GM12878 (cell line): ENCODE measurements around the gene GPR155. TPM values are rescaled to one million over a fixed set of nuclear protein-coding genes. Genes with fewer than 3 reads are reported as not detected.

ENCODE experiments used
- ATAC-seq: fragments of 200-7000 bp; cut with Tn5 transposase; 3 replicates; pipeline ENCODE4 v1.9.1; 2020; ENCODE audit warnings: mild to moderate bottlenecking, moderate library complexity
- BruUV-seq: library from RNA; stranded (reverse); fragments of 400-500 nt; replicated peaks from 2 replicates; lab custom pipeline; 2021; lab: Mats Ljungman, UMichigan
- CTCF ChIA-PET: fragments of 300-600 bp; sonication (Branson Sonifier 250); formaldehyde crosslinking; extraction: SDS; loops from one replicate; lab custom pipeline; 2021; ENCODE audit warnings: inconsistent platforms; lab: Yijun Ruan, JAX
- POLR2A ChIA-PET: fragments of 350-600 bp; formaldehyde crosslinking; extraction: SDS; loops from one replicate; lab custom pipeline; 2021; ENCODE audit warnings: inconsistent platforms; lab: Charles Lee
- RAD21 ChIA-PET: fragments of 300-600 bp; sonication (Branson Sonifier 250); formaldehyde crosslinking; loops from one replicate; lab custom pipeline; 2023; ENCODE audit warnings: antibody characterized with exemption; ENCODE audit not compliant: unreplicated experiment; lab: Charles Lee
- SMC1A ChIA-PET: fragments of 300-600 bp; sonication (Branson Sonifier 250); formaldehyde crosslinking; loops from one replicate; lab custom pipeline; 2023; ENCODE audit not compliant: unreplicated experiment, uncharacterized antibody; lab: Charles Lee
- DNase-seq: peaks from one replicate; pipeline ENCODE4 v3.0.0-alpha.2; 2011; ENCODE audit warnings: low read depth, low spot score
- FAIRE-seq: peaks from 3 replicates; lab custom pipeline; 2011; peaks lifted over from hg19 to GRCh38; lab: Jason Lieb, UNC
- H2AFZ ChIP-seq: 2 replicates; pipeline ENCODE4 v1.6.0; 2011; ENCODE audit warnings: low read depth, low read length, control low read depth; ENCODE audit not compliant: control insufficient read depth
- H3K27ac ChIP-seq: 2 replicates; pipeline ENCODE4 v1.5.1; 2011; ENCODE audit warnings: control low read depth; ENCODE audit not compliant: control insufficient read depth, insufficient read depth
- H3K27me3 ChIP-seq, 2 experiments: replicated peaks in 1 of 2; 2 replicates each; pipeline versions ENCODE4 v1.6.0 to v1.6.1; 2011; ENCODE audit warnings: low read length in 1 of 2; ENCODE audit not compliant: control insufficient read depth in 2 of 2, insufficient read depth in 2 of 2
- H3K36me3 ChIP-seq, 2 experiments: 2 replicates each; pipeline ENCODE4 v1.5.1; 2011; ENCODE audit warnings: low read length in 1 of 2; ENCODE audit not compliant: control insufficient read depth in 2 of 2, insufficient read depth in 2 of 2
- H3K4me1 ChIP-seq: 2 replicates; pipeline ENCODE4 v1.6.1; 2011; ENCODE audit warnings: mild to moderate bottlenecking, low read length, moderate library complexity, mixed read lengths; ENCODE audit not compliant: control insufficient read depth, insufficient read depth
- H3K4me2 ChIP-seq: 2 replicates; pipeline ENCODE4 v1.6.0; 2011; ENCODE audit warnings: control low read depth; ENCODE audit not compliant: control insufficient read depth, insufficient read depth
- H3K4me3 ChIP-seq: fragments of 200-600 bp; sonication (generic); 2 replicates; pipeline ENCODE4 v1.5.1; 2016
- H3K79me2 ChIP-seq: 2 replicates; pipeline ENCODE4 v1.6.0; 2011; ENCODE audit warnings: low read length; ENCODE audit not compliant: control insufficient read depth, insufficient read depth
- H3K9ac ChIP-seq: 2 replicates; pipeline ENCODE4 v1.8.0; 2011; ENCODE audit warnings: low read length, control low read depth, mixed read lengths; ENCODE audit not compliant: control insufficient read depth, insufficient read depth
- H3K9me3 ChIP-seq: replicated peaks from 3 replicates; pipeline ENCODE4 v1.5.1; 2011; ENCODE audit warnings: mild to moderate bottlenecking, low read length; ENCODE audit not compliant: control insufficient read depth, insufficient read depth
- H4K20me1 ChIP-seq: 2 replicates; pipeline ENCODE4 v1.6.0; 2011; ENCODE audit not compliant: control insufficient read depth, insufficient read depth
- CHD2 ChIP-seq: IDR thresholded peaks from 2 replicates; pipeline ENCODE4 v1.6.1; 2011; ENCODE audit warnings: low read depth, low read length, improper control_type of control experiment, borderline replicate concordance
- ESRRA ChIP-seq: IDR thresholded peaks from 2 replicates; pipeline ENCODE4 v1.6.1; 2012; ENCODE audit warnings: mild to moderate bottlenecking, low read length, improper control_type of control experiment
- GATAD2B ChIP-seq: fragments of 450-650 bp; conservative IDR thresholded peaks from 2 replicates; pipeline ENCODE4 v1.6.1; 2017; ENCODE audit warnings: low read depth, mild to moderate bottlenecking, moderate library complexity
- IKZF1 ChIP-seq: fragments of 450-650 bp; conservative IDR thresholded peaks from 2 replicates; pipeline ENCODE4 v1.6.1; 2017; ENCODE audit warnings: antibody characterized with exemption, mild to moderate bottlenecking
- POU2F2 ChIP-seq: IDR thresholded peaks from 3 replicates; pipeline ENCODE4 v1.6.1; 2011; ENCODE audit warnings: low read depth, mild to moderate bottlenecking, low read length, borderline replicate concordance
- RELA ChIP-seq: fragments of 450-650 bp; IDR thresholded peaks from 2 replicates; pipeline ENCODE4 v1.8.0; 2014; ENCODE audit warnings: borderline replicate concordance; ENCODE audit not compliant: partially characterized antibody
- SIX5 ChIP-seq: IDR thresholded peaks from 2 replicates; pipeline ENCODE4 v1.6.1; 2011; ENCODE audit warnings: mild to moderate bottlenecking, low read depth, low read length, moderate library complexity; ENCODE audit not compliant: severe bottlenecking
- TARDBP ChIP-seq: IDR thresholded peaks from 2 replicates; pipeline ENCODE4 v1.6.1; 2016; ENCODE audit warnings: borderline replicate concordance
- ZBED1 ChIP-seq: IDR thresholded peaks from 2 replicates; pipeline ENCODE4 v1.6.1; 2016; ENCODE audit warnings: borderline replicate concordance
- WGBS: methylation state at CpG from one replicate; pipeline ENCODE4 v1.1.6; 2016; ENCODE audit warnings: low lambda C conversion rate; ENCODE audit not compliant: insufficient replicate concordance, insufficient coverage; ENCODE audit errors: missing lambda C conversion rate; 5-methylcytosine and 5-hydroxymethylcytosine counted together
- in situ Hi-C: fragments of 300-500 bp; cut with MboI; formaldehyde crosslinking; loops from 9 replicates; pipeline ENCODE4 v1.14.3; 2018; ENCODE audit warnings: mixed read lengths
- intact Hi-C: fragments of 100-400 bp; cut with micrococcal nuclease; formaldehyde crosslinking; loops from one replicate; pipeline ENCODE4 v1.14.2; 2022; ENCODE audit not compliant: unreplicated experiment
- polyA plus RNA-seq, 11 experiments: library from polyadenylated mRNA; depleted of rRNA in 4 of 11; unstranded in 6 of 11; stranded (reverse) in 5 of 11; fragments of >200 nt; fragmentation: Nextera tagmentation in 4 of 11; fragmentation: Illumina TruSeq in 1 of 11; extraction: Ambion mirVana in 4 of 11; extraction: Trizol in 1 of 11; gene quantifications; 1 replicate in 1 of 11; 2 replicates in 10 of 11; pipeline versions ENCODE4 v1.2.1 to v1.2.3, GENCODE V29; 2011 to 2016; ENCODE audit warnings: inconsistent platforms in 2 of 11, missing spikeins in 2 of 11, low read depth in 1 of 11
- total RNA-seq, 4 experiments: library from RNA; depleted of rRNA in 3 of 4; stranded (reverse); fragments of >200 nt in 3 of 4; fragmentation: Illumina TruSeq in 1 of 4; extraction: Trizol in 1 of 4; gene quantifications; 2 replicates each; pipeline versions ENCODE4 v1.2.1 to v1.2.3, GENCODE V29; 2013 to 2021

The GPR155 gene
- total and polyA plus RNA-seq, 10 of the 15 experiments (the other 5 are each of a cell fraction or from before 2014, with no cell fraction given), result 0.53 to 3.0 (median 1.5) TPM

DNA sequence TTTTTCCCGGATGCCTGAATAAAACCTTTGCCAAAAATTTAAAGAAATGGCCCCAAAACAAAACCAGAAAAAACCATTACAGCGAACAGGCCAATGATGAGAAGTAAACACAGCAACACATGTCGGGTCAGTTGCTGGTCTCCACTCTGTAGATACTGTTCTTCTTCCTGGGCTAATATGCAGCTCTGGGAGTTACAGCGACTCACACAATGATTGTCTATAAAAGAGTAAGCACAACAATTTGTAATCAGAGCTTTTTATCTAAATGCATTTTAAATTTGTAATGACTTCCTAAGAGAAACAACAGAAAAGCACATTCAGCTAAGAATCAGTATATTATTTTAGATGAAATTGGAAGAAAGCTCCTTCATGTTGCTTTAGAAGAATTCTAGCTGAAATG is 40.3 kb downstream of the GPR155 start:
- no peaks in the 10 kb centered on the region for H4K20me1 ChIP-seq
- POLR2A ChIA-PET, result interaction anchor here (0.6 to 0.8 kb wide), 2 partner anchors 27 to 267 kb away, joined by 3 to 4 read pairs; no protein-coding TSS in a partner anchor
- no peaks in the 10 kb centered on the region for H3K79me2 ChIP-seq
- H3K9me3 ChIP-seq, result no peaks in the 10 kb centered on the region; the same call in 2 of the 3 replicates
- no peak overlapping the region for H3K4me3 ChIP-seq
- no peak overlapping the region for H3K4me2 ChIP-seq
- H3K27me3 ChIP-seq, result no peaks in the 10 kb centered on the region
- no peak for DNase-seq
- SMC1A ChIA-PET, result interaction anchor here (0.8 to 1.6 kb wide), 4 partner anchors 13 to 34 kb away, joined by 3 to 5 read pairs (median 4); no protein-coding TSS in a partner anchor
- no TSS peak for BruUV-seq
- RAD21 ChIA-PET, result interaction anchor here (0.8 to 1.1 kb wide), 2 partner anchors 15 to 16 kb away, joined by 3 to 4 read pairs; no protein-coding TSS in a partner anchor
- intact Hi-C loops (loop anchor here (10.0 kb wide), 1 partner anchor 1042 kb away; no protein-coding TSS in a partner anchor), in situ Hi-C loops (no loop called here)
- CTCF ChIA-PET, result interaction anchor here (0.8 to 1.1 kb wide), 4 partner anchors 13 to 241 kb away, joined by 3 to 5 read pairs (median 4); no protein-coding TSS in a partner anchor
- H3K36me3 ChIP-seq, result no peaks in the 10 kb centered on the region; a peak in 1 of 4 replicates
- H3K9ac ChIP-seq, result no peak overlapping the region
- TF ChIP-seq RELA (no peak), CHD2 (no peak), IKZF1 (no peak), TARDBP (no peak), ZBED1 (no peak), POU2F2 (no peak), SIX5 (no peak), GATAD2B (no peak), ESRRA (no peak)
- no peak overlapping the region for H3K27ac ChIP-seq
- peaks cover 9% of the 10 kb centered on the region; the same call in 1 of the 2 replicates for H3K4me1 ChIP-seq
- ATAC-seq, result no peak
- FAIRE-seq, result no peak
- no peak overlapping the region for H2AFZ ChIP-seq
- 99% methylated on average over 4 of the region's 4 CpGs for WGBS
